Panc1 (cell line): Measurements from ENCODE around the gene ABCF2.

Experiments used
- CTCF ChIP-seq: fragments of 450-650 bp; IDR thresholded peaks from 2 replicates; pipeline ENCODE4 v1.5.1; 2017; ENCODE audit warnings: mild to moderate bottlenecking
- POLR2AphosphoS5 ChIP-seq: IDR thresholded peaks from 2 replicates; pipeline ENCODE4 v1.6.1; 2012; ENCODE audit warnings: mild to moderate bottlenecking, low read depth, low read length, moderate library complexity

- TF ChIP-seq CTCF (no peak), POLR2AphosphoS5 (no peak)
Measured at GRCh38 chr7:151260471-151260870, 33.5 kb upstream of the ABCF2 start.
